HG03575 (cell line): Measurements from ENCODE around the gene USP10.
"Not testable (repeated sequence)": the region's sequence is repeated elsewhere in the genome, so short reads cannot be mapped to it uniquely, and the experiment has no call there.

Experiments
- ATAC-seq: cut with Tn5 transposase; IDR thresholded peaks from one replicate; pipeline ENCODE4 v1.9.1; 2021; ENCODE audit not compliant: unreplicated experiment, insufficient number of reproducible peaks, low FRiP score; ENCODE audit errors: extremely low read depth

The USP10 gene

DNA sequence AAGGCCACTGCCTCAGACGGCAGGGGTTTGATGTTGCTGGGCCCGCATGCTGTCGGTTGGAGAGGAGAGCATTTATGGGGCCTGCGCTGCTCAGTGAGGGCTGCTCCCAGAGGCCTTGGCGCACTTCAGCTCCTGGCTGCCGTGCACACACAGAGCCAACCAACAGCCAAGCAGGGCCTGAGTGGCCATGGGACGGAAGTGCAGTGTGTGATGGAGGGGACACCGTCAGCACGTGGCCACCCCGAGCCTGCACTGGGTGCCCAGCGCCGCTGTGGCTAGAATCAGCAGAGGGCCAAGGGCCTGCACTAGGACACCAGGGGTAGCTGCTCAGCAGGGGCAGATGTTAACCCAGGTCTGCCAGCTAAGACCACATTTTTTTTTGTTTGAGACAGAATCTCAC, 29.7 kb upstream of the USP10 start:
- no peak for ATAC-seq

DNA sequence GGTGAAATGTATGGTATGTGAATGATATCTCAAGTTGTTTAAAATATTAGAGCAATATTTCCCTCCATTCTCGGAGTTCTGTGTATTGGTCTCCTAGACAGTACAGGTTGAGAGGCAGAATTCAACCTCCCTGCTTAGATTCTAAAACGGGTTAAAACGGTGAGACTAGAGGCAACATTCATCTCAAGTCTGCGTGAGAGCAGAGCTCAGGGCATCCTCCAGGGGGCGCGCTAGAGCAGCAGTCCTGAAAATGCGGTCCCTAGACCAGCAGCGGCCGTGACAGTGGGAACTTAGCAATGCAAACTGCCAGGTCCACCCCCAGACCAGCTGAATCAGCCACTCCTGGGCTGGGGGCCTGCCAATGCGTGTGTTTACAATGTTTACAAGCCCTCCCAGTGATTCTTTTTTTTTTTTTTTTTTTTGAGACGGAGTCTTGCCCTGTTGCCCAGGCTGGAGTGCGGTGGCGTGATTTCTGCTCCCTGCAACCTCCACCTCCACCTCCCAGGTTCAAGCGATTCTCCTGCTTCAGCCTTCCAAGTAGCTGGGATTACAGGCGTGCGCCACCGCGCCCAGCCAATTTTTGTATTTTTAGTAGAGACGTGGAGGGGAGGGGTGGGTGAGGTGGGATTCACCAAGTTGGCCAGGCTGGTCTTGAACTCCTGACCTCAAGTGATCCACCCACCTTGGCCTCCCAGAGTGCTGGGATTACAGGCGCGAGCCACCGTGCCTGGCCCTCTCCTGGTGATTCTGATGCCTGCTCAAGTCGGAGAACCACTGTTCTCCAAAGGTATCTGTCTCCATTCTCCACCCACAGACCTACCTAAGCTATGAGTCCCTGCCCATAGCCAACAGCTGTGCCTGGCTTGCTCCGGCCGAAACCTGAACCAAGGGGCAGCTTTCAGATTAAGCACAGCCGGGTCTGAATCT, 27.3 kb upstream of the USP10 start:
- no peak for ATAC-seq

DNA sequence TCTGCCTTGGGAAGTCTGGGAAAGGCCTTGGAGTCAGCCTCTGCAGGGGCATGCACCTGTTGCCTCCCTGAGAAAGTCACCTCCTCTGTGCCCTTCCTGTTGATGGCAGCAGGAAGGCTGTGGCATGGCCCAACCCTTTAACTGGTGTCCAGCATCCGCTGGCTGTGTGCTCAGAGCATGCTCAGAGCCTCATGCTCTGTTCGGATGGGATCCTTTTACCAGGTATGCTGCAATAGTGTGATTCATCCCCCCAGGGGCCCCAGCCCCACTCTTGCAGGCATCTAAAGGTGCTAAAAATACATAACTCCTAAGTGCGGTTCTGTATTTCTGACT, 26.6 kb upstream of the USP10 start:
- ATAC-seq, result no peak

DNA sequence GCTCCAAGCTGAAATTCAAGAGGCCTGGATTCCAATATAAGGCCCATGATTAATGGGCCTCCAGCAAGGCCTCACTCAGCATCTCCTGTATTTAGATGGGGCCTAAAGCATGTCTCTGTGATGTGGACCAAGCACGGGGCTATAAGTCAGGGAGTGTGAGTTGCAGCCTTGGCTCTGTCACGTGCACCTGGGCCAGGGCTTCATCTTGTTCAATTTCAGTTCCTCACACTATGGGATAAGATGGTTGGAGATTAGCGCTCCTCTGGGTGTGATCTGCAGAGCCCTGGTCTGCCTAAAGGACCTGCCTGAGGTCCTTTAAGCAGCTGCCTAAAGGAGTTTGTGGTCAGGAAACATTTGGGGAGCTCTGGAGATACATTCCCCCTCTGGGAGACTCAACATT, 26.2 kb upstream of the USP10 start:
- ATAC-seq, result no peak

DNA sequence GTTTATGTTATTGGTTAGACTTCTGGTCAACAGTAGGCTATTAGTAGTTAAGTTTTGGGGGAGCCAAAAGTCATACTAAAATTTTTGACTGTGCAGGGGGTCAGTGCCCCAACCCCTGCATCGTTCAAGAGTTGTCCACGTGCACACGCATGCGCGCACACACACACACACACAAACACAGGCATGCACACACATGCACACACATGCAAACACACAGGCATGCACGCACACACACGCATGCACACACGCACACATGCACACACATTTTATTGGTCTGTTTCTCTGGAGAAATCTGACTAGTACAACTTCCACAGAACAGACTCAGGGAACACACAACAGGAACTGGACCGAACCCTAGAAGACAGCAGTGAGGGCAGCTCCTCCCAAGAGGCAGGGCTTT, 24.4 kb upstream of the USP10 start:
- no peak for ATAC-seq

GRCh38 chr16:84675884-84676283, 23.9 kb upstream of the USP10 start:
- no peak for ATAC-seq

DNA sequence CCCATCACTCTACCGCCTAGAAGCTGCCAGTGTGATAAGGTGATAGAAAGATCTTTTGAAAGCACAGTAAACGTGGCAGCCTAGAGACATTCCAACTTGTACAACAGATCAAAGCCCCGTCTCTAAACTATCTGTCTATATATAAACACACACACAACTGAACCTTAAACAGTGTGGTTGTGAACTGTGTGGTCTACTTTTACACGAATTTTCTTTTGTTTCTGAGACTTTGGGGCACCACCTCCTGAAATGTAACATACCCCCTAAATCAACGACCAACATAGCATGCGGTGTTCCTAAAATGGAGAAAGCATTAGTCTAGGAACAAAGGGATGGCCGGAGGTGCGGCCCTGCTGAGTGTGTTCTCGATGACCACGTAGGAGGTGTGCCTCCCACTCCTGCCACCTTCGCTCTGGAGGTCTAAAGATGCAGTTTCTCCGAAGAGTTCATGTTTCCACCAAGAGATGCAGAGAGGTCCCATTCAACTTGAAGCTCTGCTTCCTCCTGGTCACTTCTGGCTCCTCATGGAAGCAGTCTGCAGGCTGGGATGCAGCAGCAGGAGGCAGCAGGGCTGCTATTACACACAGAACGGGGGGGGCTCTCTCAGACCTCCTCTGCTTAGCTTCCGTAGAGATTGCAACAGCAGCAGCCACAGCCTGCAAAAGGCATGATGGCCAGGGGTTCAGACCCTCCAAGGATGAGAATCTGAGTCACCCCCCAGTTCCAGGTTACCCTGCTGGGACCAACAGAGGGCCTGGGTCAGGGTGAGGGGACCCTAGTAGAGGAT, 22.6 kb upstream of the USP10 start:
- no peak for ATAC-seq

DNA sequence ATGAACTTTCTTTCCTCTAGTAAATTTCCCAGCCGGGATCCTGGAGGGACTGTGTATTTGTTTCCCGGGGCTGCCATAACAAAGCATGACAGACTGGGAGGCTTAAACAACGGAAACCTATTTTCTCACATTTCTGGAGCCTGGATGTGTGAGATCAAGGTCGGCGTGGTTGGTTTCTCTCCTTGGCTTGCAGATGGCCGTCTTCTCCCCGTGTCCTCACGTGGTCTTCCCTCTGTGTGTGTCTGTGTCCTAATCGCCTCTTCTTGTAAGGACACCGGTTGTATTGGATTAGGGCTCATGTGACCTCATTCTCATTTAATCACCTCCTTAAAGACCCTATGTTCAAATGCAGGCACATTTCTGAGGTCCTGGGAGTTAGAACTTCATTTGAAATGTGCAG, 22.0 kb upstream of the USP10 start:
- no peak for ATAC-seq

DNA sequence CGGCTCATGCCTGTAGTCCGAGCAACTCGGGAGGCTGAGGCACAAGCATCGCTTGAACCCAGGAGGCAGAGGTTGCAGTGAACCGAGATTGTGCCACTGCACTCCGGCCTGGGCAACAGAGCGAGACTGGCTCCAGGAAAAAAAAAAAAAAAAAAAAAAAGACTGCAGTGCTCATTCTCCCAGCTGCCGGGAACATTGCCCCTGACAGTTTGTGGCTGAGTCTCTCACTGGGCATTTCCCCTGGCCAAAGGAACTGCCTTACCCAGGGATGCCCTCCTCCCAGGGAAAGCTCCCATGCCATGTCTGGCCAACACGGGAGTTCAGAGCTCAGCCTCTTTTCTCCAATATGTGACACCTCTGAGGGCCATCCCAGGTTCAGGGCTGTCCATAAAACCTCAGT, 21.3 kb upstream of the USP10 start:
- no peak for ATAC-seq

DNA sequence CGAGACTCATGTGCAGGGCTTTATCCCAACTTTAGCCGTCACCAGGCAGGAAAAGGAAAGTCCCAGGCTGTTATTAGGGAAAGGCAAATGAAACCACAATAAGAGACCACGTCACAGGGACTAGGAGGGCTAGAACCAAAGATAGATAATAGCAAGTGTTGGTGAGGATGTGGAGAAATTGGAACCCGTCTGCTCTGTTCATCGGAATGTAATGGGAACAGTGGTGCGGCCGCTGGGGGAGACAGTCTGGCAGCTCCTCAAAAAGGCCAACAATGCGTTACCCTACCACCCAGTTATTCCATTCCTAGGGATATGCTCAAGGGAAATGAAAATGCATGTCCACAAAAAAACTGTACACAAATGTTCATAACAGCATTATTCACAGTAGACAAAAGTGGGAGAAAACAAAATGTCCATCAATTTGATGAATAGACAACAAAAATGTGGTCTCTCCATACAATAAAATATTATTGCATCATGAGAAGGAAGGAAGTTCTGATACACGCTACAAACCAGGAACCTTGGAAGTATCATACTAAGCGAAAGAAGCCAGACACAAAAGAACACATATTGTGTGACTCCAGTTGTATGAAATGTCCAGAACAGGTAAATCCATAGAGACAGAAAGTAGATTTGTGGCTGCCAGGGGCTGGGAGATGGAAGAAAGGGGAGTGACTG, 19.5 kb upstream of the USP10 start:
- no peak for ATAC-seq

GRCh38 chr16:84680843-84681629, 18.8 kb upstream of the USP10 start:
- no peak for ATAC-seq

DNA sequence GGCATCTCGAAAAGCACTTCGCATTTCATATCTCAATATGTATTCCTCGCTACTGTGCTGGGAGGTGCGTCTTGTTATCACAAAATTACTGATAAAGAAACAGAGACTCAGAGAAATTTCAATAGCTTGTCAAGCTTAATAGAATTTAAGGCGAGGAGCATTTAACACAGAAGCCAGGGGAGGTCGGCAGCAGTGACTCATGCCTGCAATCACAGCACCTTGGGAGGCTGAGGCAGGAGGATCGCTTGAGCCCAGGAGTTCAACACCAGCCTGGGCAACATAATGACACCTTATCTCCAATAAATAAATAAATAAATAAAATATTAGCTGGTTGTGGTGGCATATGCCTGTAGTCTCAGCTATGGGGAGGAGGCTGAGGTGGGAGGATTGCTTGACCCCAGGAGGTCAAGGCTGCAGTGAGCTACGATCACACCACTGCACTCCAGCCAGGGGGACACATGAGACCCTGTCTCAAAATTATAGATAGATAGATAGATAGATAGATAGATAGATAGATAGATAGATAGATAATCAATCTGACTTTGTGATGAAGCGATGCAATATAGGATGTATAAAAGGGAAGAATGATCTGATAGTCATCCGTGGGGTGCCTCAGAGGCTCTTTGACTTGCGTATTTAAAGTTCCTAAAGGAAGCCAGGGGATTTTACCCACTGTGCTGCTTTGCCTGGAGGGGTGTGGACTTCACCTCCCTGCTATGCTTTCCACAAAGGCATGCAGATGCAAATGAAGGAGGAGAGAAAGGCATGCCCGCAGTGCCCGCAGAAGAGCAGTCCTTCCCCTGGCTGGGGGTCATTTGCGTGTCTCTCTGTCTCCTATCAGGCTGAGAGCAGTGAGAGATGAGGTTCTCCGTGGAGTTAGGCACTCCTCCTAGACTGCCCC, 15.9 kb upstream of the USP10 start:
- ATAC-seq, result no peak

DNA sequence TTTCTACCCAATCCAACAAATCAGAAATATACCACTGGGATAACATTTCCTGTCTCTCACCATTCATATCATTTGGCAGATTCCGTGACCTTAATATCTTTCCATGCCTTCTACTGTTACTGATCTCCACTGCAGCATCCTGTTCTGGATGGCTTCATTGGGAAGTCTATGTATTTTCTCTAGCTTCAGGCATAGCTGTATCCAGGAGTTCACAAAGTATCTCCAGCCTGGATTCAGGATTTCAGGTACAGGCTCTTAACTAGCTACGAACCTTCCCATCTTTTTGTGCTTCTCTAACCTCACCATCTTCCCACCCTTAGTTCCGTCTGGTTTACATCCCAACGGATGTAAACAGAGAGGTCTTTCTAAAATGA, 15.2 kb upstream of the USP10 start:
- no peak for ATAC-seq

GRCh38 chr16:84685210-84685609, 14.6 kb upstream of the USP10 start:
- no peak for ATAC-seq

GRCh38 chr16:84686707-84687298, 13.0 kb upstream of the USP10 start:
- ATAC-seq, result no peak

DNA sequence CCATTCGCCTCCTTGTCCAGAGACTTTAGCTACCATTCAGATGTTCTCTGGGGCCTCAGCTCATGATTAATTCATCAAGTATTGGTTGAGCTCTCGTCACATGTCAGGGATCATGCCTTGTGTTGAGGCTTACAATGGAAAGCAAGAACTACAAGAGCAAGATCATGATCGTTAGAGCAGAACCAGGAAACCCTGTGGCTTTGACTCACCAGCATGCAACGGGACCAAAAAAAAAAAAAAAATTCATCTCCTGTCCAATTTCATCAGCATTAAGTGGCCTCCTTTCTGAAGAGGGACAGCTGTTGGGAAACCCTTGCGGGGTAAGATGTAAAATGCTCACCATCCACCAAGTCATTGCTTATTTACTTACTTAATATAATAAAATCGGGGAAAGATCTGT, 12.1 kb upstream of the USP10 start:
- no peak for ATAC-seq

DNA sequence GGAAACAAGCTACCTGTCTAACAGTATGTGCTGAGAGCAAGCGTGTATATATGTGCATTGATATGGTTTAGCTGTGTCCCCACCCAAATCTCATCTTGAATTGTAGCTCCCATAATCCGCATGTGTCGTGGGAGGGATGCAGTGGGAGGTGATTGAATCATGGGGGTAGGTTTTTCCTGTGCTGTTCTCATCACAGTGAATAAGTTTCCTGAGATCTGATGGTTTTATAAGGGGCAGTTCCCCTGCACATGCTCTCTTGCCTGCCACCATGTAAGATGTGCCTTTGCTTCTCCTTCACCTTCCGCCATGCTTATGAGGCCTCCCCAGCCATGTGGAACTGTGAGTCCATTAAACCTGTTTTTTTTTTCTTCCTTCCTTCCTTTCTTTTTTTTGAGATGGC, 11.6 kb upstream of the USP10 start:
- ATAC-seq, result not testable (repeated sequence)

DNA sequence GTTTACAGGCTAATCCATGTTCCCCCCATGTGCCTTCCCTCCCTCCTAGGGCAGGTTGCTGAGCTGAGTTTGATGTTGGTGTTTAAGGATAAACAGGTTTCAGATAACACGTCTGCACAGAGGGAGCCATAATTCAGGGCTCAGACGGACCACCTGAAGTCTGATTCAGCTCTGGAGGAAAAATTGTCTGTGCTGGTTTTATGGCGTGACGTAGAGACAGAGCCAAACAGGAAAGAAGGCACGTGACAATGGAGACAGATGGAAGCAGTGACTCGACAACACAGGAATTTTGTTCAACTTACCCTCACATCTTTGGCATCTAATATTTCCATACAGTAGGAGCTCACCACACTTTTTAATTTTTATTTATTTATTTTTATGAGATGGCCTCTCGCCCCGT, 10.7 kb upstream of the USP10 start:
- no peak for ATAC-seq
